ENCODE measurements around the gene PCDHB1.

DNA sequence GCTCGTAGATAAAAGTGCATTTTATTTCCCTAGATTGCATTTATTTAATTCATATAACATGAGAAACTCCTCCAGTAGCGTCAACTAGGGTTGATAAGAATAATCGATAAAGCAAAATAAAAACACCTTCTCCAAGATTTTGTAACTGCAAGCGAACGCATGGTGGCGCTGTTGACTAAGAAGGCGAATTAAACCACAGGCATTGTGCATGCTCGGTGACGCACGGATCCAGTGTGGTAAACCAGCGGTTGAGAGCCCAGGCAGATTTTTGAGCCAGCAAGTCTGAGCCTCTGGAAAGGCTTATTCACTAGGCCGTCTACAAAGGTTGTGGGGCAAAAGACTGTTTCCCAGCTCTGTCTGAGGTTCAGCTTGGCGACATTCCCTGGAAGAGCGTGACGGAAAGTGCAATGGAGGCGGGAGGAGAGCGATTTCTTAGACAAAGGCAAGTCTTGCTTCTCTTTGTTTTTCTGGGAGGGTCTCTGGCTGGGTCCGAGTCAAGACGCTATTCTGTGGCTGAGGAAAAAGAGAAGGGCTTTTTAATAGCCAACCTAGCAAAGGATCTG, 49.1 kb downstream of the PCDHB1 start, which contains the start of gene PCDHB3:
- peak; percentile 24; the same call in 1 of the 2 replicates for TF ChIP-seq RAD21 (IDR thresholded peaks at IDR 0.05; ENCODE audit: low read depth)
- no peak for TF ChIP-seq YY1 (IDR thresholded peaks at IDR 0.05; ENCODE audit: low read depth)
- no peak for TF ChIP-seq TCF12 (IDR thresholded peaks at IDR 0.05; ENCODE audit: low read depth)
- no peak for TF ChIP-seq FOXM1 (IDR thresholded peaks at IDR 0.05; ENCODE audit: borderline replicate concordance, low read depth)
- TF ChIP-seq EP300 (IDR thresholded peaks at IDR 0.05; ENCODE audit: borderline replicate concordance) = no peak
- no peak for TF ChIP-seq CEBPB (IDR thresholded peaks at IDR 0.05)
- TF ChIP-seq USF1 (IDR thresholded peaks at IDR 0.05) = no peak
- no peak for TF ChIP-seq TAF1 (IDR thresholded peaks at IDR 0.05; ENCODE audit: low read depth)
- TF ChIP-seq TEAD4 (IDR thresholded peaks at IDR 0.05) = no peak
- TF ChIP-seq, protein P1, sequence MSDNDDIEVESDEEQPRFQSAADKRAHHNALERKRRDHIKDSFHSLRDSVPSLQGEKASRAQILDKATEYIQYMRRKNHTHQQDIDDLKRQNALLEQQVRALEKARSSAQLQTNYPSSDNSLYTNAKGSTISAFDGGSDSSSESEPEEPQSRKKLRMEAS (IDR thresholded peaks at IDR 0.05) = no peak
- TF ChIP-seq CREB1 (IDR thresholded peaks at IDR 0.05; ENCODE audit: low read depth) = no peak

Measured in Ishikawa (cell line).